HG03159 (cell line): Measurements from ENCODE around the gene NUP85.
"Not testable (repeated sequence)": the region's sequence is repeated elsewhere in the genome, so short reads cannot be mapped to it uniquely, and the experiment has no call there.

Source experiments
- ATAC-seq: cut with Tn5 transposase; IDR thresholded peaks from one replicate; pipeline ENCODE4 v1.9.1; 2021; ENCODE audit warnings: mild to moderate bottlenecking, moderate library complexity; ENCODE audit not compliant: unreplicated experiment

NUP85 gene

GRCh38 chr17:75266316-75267152, 61.1 kb downstream of the NUP85 start:
- no peak for ATAC-seq

GRCh38 chr17:75267153-75267410, 61.6 kb downstream of the NUP85 start:
- no peak for ATAC-seq

DNA sequence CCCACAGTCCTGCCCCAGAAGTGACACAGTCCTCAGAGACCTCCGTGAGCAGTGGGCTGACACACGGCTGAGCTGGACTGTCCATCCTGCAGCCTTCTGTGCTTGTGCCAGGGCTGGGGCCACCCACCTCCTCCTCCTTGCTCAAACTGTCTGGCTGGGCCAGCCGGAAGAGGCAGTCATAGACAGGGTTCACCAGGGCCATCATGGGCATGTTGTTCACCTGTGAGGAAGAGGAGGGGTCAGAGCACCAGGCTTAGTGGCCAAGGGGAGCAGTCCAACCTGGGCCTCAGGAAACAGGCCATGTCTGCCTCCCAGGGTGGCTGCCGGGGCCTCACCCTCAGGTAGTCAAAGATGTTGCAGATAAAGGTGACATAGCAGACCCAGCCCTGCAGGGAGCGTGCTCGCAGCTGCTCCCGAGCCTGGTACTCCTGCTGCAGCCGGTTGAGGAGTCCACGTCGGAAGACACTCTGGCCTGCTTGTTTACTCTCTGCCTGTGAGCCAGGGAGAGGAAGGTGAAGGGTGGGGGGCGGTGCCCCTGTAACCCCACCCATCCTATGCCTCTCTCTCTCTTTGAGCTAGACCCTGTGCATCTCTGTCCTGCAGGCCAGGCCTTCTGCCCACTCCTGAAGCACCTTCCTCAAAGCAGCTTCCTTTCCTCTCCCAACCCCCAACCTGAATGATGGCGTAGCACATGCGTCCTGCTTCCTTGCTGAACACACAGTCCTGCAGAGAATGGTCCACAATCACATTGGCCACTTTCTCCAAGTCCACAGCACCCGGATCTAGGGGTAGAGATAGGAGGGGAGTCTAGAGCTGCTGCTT, 62.1 kb downstream of the NUP85 start:
- no peak for ATAC-seq

DNA sequence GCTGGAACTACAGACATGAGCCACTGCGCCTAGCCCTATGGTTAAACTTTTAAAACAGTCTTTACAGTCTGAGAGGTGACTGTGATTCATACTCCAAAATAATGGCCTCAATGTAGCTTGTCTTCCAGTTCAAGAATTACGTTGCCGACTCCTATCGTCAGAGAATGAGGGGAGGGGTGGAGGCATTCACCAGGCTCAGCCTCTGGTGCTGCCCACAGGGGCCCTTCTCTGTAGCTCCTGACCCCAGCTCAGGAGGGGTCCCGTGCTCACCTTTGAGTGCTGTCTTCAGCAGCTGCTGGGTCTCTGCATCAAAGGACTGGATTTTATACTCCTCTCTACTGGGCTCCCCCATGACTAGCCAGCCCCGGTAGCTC, 64.4 kb downstream of the NUP85 start:
- no peak for ATAC-seq

GRCh38 chr17:75270218-75270965, 64.9 kb downstream of the NUP85 start:
- peak; percentile 38 for ATAC-seq

GRCh38 chr17:75270966-75271232, 65.4 kb downstream of the NUP85 start, which contains the start of gene MIF4GD:
Gene MIF4GD, minus strand, starts transcription at chr17:75271231. Its CDS starts 1,036 bp downstream, at chr17:75270195.
- ATAC-seq = no peak

DNA sequence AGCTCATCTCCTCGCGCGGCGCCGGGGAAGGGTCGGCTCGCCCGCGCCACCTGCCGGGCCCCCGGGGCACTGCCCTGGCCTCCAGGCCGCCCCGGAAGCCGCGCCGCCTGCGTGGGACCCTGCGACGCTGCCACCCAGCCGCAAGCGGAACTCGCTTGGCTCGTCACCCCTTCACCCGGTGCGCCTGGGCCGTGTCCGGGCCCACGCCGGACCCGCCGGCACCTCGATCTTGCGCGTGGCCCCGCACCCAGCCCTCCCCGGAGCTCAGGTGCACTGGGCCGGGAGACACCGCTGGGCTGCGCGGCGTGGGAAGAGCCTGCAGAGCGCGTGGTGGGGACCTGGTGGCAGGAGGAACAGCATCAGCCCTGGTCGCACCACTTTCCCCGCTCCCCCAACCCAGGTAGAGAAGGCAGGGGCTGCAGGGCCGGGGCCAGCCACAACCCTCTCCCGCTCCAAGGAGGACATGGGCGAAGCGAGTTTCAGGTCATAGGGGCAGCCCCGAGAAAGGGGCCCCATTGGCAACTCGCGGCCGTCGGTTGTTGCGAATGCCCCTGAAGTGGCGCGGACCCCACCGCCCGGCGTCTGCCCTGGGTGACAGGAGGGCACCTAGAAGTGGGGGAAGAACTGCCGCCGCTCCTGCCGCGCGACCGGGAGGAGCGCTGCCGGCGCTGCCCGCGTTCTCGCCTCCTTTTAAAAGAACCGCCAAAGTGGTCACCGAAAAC, 65.9 kb downstream of the NUP85 start:
- ATAC-seq = peak; percentile 57

DNA sequence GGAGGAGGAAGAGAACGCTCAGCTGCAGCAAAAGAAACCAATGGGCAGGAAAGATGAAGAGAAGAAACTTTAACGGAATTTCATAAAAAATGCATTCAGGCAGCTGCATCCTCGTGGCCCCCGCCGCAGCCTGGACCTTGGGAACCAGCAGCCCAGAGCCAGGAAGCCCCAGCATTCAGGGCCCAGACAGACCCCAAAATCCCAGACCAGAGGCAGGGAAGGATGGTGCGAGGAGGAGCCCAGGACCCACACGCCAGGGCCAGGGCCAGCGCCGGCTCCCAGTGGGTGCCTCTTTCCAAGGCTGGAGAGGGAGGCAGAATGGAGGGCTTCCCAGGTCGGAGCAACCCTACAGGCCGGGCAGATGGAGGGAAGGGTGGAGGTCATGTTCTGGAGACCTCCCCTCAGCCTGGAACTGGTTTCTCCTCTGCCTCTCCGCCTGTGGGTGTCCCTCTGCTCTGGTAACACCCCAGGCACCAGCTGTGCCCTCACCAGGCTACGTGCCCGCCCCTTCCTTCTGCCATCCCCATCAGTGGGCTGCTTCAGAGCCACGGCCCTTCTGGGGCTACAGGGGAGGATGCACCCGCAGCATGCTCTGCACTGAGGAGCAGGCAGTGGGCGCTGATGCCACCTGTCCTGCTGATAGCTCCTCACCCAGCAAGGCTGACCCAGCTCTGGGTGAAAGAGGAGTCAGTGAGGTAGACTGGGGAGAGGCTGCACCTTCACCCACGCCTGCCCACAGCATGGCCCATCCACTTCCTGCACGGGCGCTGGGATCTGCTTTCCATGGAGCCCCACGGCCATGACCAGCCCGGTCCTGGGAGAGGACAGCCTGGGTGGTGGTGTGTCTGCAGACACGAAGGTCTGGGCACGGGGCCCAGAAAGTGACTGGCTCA, 66.7 kb downstream of the NUP85 start:
- ATAC-seq = no peak

DNA sequence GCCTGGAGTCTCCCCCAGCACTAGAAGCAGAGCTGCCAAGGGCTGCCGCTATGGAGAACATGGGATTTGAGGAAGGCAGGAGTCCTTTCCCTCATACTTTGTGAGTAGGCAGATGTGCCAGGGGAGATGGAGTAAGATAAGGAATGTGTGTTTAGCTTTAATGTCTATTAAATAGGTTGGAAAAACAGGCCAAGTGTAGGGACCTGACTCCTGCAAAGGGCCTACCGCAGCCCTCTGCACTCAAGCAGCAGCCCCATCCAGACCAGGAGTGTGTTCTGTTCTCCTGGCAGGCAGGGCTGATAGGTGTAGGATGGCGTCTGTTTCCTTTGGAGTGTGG, 67.3 kb downstream of the NUP85 start:
- no peak for ATAC-seq

DNA sequence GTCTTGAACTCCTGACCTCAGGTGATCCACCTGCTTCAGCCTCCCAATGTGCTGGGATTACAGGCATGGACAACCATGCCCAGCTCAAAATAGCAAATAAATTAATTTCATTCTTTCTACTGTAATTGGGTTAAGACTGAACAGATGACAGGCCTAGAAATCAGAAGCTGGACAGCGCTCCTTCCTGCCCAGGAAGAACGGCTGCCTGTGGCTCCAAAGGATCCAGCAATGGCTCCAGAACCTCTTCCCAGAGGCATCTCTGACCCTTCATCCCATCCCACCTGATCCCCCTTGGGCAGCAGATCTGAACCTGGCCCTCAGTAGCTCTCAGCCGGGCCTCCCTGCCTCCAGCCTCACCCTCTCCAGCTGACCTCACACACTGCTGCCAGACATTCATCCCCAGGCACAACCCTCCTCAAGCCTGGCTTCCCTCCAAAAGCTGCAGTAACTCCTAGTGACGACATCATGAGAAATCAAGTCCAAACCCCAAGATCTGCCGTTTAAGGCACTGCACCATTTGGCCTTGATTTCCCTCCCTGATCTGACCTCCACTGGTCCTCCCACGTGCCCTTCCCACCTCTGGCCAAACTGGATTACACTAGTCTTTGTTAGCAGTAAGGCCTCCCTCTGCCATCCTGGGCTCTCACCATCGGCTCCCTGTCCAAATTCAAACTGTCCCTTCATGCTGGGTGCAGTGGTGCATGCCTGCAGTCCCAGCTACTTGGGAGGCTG, 68.7 kb downstream of the NUP85 start:
- ATAC-seq = no peak

- no peak for ATAC-seq
Measured at GRCh38 chr17:75277664-75278071, 72.2 kb downstream of the NUP85 start.

- not testable (repeated sequence) for ATAC-seq
Measured at GRCh38 chr17:75280189-75280588, 74.7 kb downstream of the NUP85 start.

- no peak for ATAC-seq
Measured at GRCh38 chr17:75285123-75285522, 79.6 kb downstream of the NUP85 start.
